Neuron (in vitro differentiated cells): ENCODE measurements around the gene EBP.

Experiments
- H2AFZ ChIP-seq: one replicate; pipeline ENCODE4 v1.6.1; 2013; ENCODE audit warnings: low read depth, mild to moderate bottlenecking, inconsistent platforms, low read length, moderate library complexity
- H3K27me3 ChIP-seq: one replicate; pipeline ENCODE4 v1.6.1; 2013; ENCODE audit warnings: low read length; ENCODE audit not compliant: insufficient read depth
- H3K36me3 ChIP-seq: one replicate; pipeline ENCODE4 v1.6.1; 2013; ENCODE audit warnings: low read length; ENCODE audit not compliant: insufficient read depth
- H3K4me1 ChIP-seq: one replicate; pipeline ENCODE4 v1.6.1; 2013; ENCODE audit warnings: low read length; ENCODE audit not compliant: insufficient read depth
- H3K4me3 ChIP-seq: 2 replicates; pipeline ENCODE4 v1.5.1; 2013; ENCODE audit warnings: mild to moderate bottlenecking, low read length, moderate library complexity
- H3K9me3 ChIP-seq: one replicate; pipeline ENCODE4 v1.6.1; 2013; ENCODE audit warnings: low read length

Gene EBP

DNA sequence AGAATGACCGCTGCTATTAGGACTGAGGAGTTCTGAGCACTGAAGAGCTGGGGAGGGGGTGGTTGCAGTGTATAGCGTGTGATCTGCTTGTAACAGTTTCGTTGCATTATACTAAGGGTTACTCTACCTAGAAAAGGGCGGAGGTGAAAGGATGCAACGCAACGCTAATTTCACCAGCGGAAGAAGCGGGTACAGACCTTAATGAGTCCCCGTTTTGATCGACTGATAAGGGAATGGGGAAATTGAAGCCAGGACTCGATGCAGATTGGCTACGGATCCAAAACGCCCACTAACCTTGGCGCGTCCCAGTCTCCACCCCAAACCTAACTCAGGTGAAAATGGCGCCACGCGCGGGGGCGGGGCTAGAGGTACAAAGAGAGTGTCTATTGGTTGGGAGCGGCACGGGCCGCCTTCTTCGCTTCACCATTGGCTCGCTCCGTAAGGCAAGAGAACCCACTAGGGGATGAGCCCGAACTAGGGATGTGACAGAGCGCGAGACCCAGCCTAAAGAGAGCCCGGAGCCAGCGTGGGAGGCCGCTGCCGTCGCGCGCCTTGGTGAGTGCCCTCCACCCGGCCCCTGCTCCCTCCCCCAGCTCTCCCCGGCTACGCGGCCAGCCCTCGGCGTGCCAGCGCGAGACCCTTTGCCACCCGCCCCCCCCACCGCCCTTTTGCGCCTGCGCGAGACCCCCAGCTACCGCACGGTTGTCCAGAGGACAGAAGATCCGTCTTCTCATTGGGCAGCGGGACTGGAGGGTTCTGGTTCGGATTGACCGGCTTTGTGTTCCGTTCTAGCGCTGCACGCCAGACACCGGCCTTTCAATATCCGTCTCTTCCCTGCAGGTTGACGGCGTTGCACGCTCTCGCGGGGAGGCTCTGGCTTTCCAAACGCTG lies at the start of gene EBP:
EBP (plus strand) TSS at position 456 of the 891 bp plus-strand sequence. CDS start 1,964 bp downstream, outside the sequence.
- peaks cover 8% of the 10 kb centered on the region for H3K36me3 ChIP-seq
- H3K4me3 ChIP-seq, result peak within 1 kb of the TSS; percentile 95
- no peaks in the 10 kb centered on the region for H3K9me3 ChIP-seq
- H2AFZ ChIP-seq, result peak within 1 kb of the TSS; percentile 27
- H3K27me3 ChIP-seq, result no peaks in the 10 kb centered on the region
- peaks cover 3% of the 10 kb centered on the region for H3K4me1 ChIP-seq

DNA sequence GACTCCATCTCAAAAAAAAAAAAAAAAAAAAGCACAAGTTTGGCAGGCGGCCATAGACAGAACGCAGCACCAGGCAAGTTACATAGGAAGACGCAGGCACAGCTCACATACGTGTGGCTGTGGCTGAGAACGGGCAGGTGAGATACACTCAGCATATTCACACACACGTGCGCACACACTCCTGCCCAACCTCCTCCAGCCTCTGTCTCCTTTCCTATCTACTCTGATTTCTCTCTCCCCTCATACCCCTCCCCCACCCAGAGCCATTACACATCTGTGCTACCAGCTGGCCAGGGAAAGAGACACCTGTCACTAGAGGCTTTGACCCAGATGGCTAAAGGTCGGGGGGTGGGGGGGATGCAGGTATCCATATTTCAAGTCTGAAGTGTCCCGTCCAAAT lies 49.4 kb upstream of the EBP start:
- H3K9me3 ChIP-seq, result no peaks in the 10 kb centered on the region
- no peaks in the 10 kb centered on the region for H3K36me3 ChIP-seq
- H3K27me3 ChIP-seq, result no peaks in the 10 kb centered on the region
- H3K4me1 ChIP-seq, result no peaks in the 10 kb centered on the region
- no peak overlapping the region for H3K4me3 ChIP-seq
- no peak overlapping the region for H2AFZ ChIP-seq

- no peak overlapping the region for H2AFZ ChIP-seq
- H3K4me1 ChIP-seq, result no peaks in the 10 kb centered on the region
- H3K4me3 ChIP-seq, result no peak overlapping the region
- no peaks in the 10 kb centered on the region for H3K27me3 ChIP-seq
- no peaks in the 10 kb centered on the region for H3K9me3 ChIP-seq
- H3K36me3 ChIP-seq, result no peaks in the 10 kb centered on the region
These were observed 48.5 kb upstream of the EBP start for GRCh38 chrX:48472851-48473703.

DNA sequence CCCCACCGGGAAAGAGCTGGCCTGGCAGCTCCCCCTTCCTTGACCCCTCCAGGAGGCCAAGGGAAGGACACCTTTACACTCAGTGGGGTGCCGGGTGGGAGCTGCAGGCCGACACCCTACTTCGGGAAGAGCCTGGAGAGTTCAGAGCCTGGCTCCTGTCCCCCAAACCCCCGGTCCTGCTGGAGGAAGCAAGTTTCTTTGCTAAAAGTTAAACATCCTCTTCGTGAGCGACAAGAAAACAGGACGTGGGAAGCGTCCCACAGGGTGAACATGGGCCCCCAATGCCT lies 48.0 kb upstream of the EBP start:
- H3K4me1 ChIP-seq, result no peaks in the 10 kb centered on the region

DNA sequence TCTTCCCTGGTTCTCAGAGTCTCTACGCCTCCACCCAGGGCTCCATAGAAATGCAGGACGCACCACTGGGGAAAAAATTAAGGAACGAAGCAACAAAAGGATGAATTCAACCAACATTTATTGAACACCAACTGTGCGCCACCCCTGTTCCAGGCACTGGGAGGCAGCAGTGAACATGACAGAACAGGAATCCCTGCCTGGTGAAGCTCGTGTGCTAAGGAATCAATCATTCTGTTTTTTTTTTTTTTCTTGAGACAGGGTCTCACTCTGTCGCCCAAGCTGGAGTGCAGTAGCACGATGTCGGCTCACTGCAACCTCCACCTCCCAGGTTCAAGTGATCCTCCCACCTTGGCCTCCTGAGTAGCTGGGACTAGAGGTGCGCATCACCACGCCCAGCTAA lies 47.5 kb upstream of the EBP start:
- no peaks in the 10 kb centered on the region for H3K9me3 ChIP-seq
- no peak overlapping the region for H2AFZ ChIP-seq
- no peaks in the 10 kb centered on the region for H3K4me1 ChIP-seq
- no peaks in the 10 kb centered on the region for H3K36me3 ChIP-seq
- no peak overlapping the region for H3K4me3 ChIP-seq
- H3K27me3 ChIP-seq, result no peaks in the 10 kb centered on the region

More for the DNA sequence above, 48.0 kb upstream of the EBP start:
- Histone ChIP-seq H3K9me3 (no peaks in the 10 kb centered on the region), H3K36me3 (no peaks in the 10 kb centered on the region), H3K27me3 (no peaks in the 10 kb centered on the region), H3K4me3 (no peak overlapping the region), H2AFZ (no peak overlapping the region)

GRCh38 chrX:48474581-48474980 lies 47.0 kb upstream of the EBP start:
- H3K4me3 ChIP-seq, result no peak overlapping the region

DNA sequence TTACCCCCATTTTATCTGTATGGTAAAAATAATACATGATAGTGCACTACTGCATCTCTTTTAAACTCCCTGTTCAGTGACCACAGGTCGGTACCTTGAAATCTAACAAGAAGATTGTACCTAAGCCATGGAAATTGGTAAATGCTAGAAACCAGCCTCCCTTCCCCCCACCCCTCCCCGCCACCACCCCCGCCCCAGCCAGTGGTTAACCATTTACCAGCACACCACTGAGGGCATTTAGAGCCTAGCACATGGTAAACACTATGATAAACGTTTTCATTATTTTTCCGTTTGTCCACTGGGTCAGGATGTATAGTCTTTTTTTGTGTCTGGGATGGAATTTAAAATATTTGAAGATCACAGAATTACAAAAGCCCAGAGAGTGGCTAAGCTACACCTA lies 46.3 kb upstream of the EBP start:
- H3K9me3 ChIP-seq, result no peaks in the 10 kb centered on the region
- peak overlapping the region; percentile 90 for H3K4me3 ChIP-seq
- H3K27me3 ChIP-seq, result no peaks in the 10 kb centered on the region
- peak overlapping the region; percentile 24 for H2AFZ ChIP-seq
- H3K4me1 ChIP-seq, result no peaks in the 10 kb centered on the region
- H3K36me3 ChIP-seq, result no peaks in the 10 kb centered on the region

More at GRCh38 chrX:48474581-48474980, 47.0 kb upstream of the EBP start:
- Histone ChIP-seq H3K9me3 (no peaks in the 10 kb centered on the region), H3K27me3 (no peaks in the 10 kb centered on the region), H3K36me3 (no peaks in the 10 kb centered on the region), H3K4me1 (no peaks in the 10 kb centered on the region), H2AFZ (no peak overlapping the region)

DNA sequence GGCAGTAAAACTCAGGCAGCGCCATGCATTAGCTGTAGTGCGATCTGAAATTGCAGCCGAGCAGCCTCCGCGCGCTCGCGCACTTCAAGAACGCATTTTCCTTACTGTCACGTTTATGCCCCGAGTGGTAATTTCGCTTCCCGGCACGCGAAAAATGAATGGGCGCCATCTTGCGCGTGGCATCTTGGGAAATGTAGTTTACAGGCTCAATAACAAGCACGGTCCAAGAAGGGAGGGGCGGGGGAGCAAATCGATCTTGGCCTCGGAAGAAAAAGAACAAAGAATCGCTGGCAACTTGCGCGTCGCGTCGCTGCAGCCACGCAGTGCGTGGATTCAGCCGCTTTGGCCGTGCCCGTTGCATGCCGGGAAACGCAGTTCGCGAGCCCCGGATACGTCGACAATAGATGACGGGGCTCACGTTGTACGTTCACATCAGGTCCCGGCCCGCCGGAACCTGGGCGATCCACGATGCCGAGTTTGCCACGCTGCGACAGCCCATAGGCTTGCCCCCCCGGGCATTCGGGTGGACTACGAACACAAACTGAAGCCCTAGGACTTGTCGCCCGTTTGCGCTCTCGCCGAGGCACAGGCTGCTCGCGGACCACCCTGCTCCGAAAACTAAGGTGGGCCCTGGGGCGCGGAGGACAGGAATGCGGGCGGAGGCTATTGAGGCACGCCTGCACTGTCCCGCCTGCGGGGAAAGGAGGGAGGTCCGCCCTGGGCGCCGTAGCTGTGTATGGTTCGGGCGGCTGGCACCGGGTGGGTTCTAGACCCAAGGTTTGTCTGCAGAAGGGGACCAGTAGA lies 45.6 kb upstream of the EBP start, which contains the start of gene FTSJ1:
FTSJ1 (plus strand) TSS at position 426 of the 804 bp plus-strand sequence. CDS start 1,849 bp downstream, outside the sequence.
- no peaks in the 10 kb centered on the region for H3K27me3 ChIP-seq
- no peaks in the 10 kb centered on the region for H3K36me3 ChIP-seq
- H3K9me3 ChIP-seq, result no peaks in the 10 kb centered on the region
- H2AFZ ChIP-seq, result peak within 1 kb of the TSS; percentile 24
- H3K4me3 ChIP-seq, result peak within 1 kb of the TSS; percentile 90
- no peaks in the 10 kb centered on the region for H3K4me1 ChIP-seq

DNA sequence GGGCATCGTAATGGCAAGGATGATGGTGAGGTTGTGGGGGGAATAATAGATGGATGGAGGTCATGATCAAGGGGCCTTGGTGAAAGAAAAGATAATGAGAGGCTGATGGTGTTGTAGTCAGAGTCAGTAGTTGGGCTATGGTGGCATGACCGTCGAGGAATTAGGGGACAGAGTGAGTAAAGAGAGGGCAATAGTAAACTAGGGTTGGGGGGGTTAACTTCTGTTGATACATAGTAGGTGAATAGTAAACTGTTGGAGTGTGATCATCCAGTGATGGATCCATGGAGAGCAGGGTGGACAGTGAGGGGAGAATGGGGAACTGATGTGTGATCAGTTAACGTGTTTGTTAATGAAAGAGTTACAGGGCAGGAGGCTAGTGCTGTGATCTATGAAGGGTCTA lies 44.7 kb upstream of the EBP start:
- no peaks in the 10 kb centered on the region for H3K4me1 ChIP-seq
- H3K9me3 ChIP-seq, result no peaks in the 10 kb centered on the region
- H3K27me3 ChIP-seq, result no peaks in the 10 kb centered on the region
- no peak overlapping the region for H2AFZ ChIP-seq
- H3K4me3 ChIP-seq, result peak overlapping the region; percentile 90
- peaks cover 9% of the 10 kb centered on the region for H3K36me3 ChIP-seq

DNA sequence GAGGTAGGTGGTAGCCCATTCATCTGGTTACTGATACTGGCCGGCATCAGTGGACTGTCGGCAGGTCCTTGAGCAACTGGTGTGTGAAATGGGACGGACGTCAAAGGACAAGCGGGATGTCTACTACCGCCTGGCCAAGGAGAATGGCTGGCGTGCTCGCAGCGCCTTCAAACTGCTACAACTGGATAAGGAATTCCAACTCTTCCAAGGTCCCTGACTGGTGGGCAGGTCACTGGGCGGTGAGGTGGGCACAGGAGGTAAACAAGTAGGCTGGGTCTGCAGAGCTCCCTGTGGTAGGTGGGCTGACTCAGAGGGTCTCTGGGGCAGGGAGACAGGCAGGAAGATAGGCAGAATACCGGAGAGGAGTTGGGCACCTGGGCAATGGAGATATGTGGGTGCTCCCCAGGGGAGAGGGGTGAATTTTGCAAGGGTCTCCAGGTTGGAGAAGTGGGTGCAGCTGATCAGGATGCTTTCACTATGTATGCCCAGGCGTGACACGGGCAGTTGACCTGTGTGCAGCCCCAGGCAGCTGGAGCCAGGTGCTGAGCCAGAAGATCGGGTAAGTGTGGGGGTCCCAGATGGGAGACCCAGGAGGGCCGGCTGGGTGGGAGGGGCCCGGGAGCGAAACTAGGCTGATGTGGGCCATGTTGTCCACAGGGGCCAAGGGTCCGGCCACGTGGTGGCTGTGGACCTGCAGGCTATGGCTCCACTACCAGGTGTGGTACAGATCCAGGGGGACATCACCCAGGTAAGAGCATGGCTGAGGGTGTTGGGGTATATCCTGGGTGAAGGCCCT lies 43.5 kb upstream of the EBP start:
- no peak overlapping the region for H2AFZ ChIP-seq
- H3K36me3 ChIP-seq, result peaks cover 18% of the 10 kb centered on the region
- no peaks in the 10 kb centered on the region for H3K9me3 ChIP-seq
- H3K4me3 ChIP-seq, result no peak overlapping the region
- no peaks in the 10 kb centered on the region for H3K27me3 ChIP-seq
- no peaks in the 10 kb centered on the region for H3K4me1 ChIP-seq

DNA sequence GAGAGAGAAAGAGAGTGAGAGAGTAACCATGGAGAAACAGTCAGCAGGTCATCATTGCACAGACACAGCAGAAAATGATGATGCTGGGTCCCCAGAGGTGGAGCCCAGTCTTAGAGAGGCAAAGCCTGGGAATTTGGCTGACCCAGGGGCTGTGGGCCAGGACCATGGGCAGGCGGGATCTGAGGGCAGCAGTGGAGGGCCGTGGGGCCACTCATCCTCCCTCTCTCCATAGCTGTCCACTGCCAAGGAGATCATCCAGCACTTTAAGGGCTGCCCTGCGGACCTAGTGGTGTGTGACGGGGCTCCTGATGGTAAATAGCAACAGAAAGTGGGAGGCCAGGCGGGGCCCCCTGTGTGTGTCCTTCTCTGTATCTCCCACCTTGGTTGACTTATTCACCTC lies 42.8 kb upstream of the EBP start:
- H3K9me3 ChIP-seq, result no peaks in the 10 kb centered on the region
- no peaks in the 10 kb centered on the region for H3K27me3 ChIP-seq
- H2AFZ ChIP-seq, result no peak overlapping the region
- H3K4me3 ChIP-seq, result no peak overlapping the region
- H3K36me3 ChIP-seq, result peaks cover 21% of the 10 kb centered on the region
- no peaks in the 10 kb centered on the region for H3K4me1 ChIP-seq

DNA sequence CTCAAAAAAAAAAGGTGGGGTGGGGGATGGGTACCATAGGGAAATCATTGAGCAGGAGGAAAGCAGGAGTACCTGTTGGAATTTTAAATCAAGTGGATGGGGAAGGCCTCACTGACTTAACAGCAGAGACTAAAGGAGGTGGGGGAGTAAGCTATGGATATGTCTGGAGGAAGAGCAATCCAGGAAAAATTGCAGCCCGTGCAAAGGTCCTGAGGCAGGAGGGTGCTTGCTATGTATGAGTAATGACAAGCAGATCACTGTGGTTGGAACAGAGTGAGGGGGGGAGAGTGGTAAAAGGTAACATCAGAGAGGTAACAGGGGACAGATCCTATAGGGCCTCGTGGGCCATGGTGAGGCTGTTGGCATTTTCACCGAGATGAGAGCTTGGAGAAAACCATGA lies 41.5 kb upstream of the EBP start:
- Histone ChIP-seq H3K4me3 (no peak overlapping the region), H2AFZ (no peak overlapping the region), H3K27me3 (no peaks in the 10 kb centered on the region), H3K9me3 (no peaks in the 10 kb centered on the region), H3K4me1 (no peaks in the 10 kb centered on the region), H3K36me3 (peaks cover 22% of the 10 kb centered on the region)
